Endometrial microvascular endothelial cells (primary cell): ENCODE results near the gene HNRNPM. TPM values are rescaled to one million over a fixed set of nuclear protein-coding genes. Genes with fewer than 3 reads are reported as not detected.

ENCODE experiments used
- in situ Hi-C: cut with HindIII; loops from 2 replicates; pipeline ENCODE4 v1.10.0; 2017; ENCODE audit warnings: low sequenced_read_pairs, low pct_unique_long_range_greater_than_20kb; ENCODE audit errors: inconsistent ontology term
- total RNA-seq: library from RNA; depleted of rRNA; stranded (reverse); fragments of >200 nt; gene quantifications from one replicate; pipeline ENCODE4 v1.2.3, GENCODE V29; 2015; ENCODE audit errors: inconsistent ontology term

The HNRNPM gene
- total RNA-seq, 1 donor from 2014 or later, result 129 TPM

- in situ Hi-C loops, result no loop called here
Observed at GRCh38 chr19:8525401-8525684, 80.6 kb downstream of the HNRNPM start.

- in situ Hi-C loops, result no loop called here
Observed at GRCh38 chr19:8526345-8527091, 81.7 kb downstream of the HNRNPM start.

GRCh38 chr19:8528500-8528899 is 83.7 kb downstream of the HNRNPM start:
- in situ Hi-C loops, result no loop called here

- in situ Hi-C loops, result no loop called here
Observed at GRCh38 chr19:8529369-8530006, 84.7 kb downstream of the HNRNPM start.

GRCh38 chr19:8530061-8530679 is 85.4 kb downstream of the HNRNPM start:
- in situ Hi-C loops, result no loop called here

GRCh38 chr19:8531470-8531869 is 86.7 kb downstream of the HNRNPM start:
- in situ Hi-C loops, result no loop called here

- in situ Hi-C loops, result no loop called here
Observed at GRCh38 chr19:8532225-8532624, 87.5 kb downstream of the HNRNPM start.

GRCh38 chr19:8536282-8536681 is 91.5 kb downstream of the HNRNPM start:
- in situ Hi-C loops, result no loop called here

- in situ Hi-C loops, result no loop called here
Observed at GRCh38 chr19:8537099-8537498, 92.3 kb downstream of the HNRNPM start.

Other genes with a start within 250 kb of the HNRNPM start
- 5.7 TPM for gene CERS4, start 235.6 kb upstream of the HNRNPM start, total RNA-seq
- gene CD320, start 136.6 kb upstream of the HNRNPM start, total RNA-seq, result 169 TPM
- gene NDUFA7, start 123.6 kb upstream of the HNRNPM start, total RNA-seq, result 62.7 TPM
- 352 TPM for gene RPS28, start 123.5 kb upstream of the HNRNPM start, total RNA-seq
- gene KANK3, start 101.7 kb upstream of the HNRNPM start, total RNA-seq, result 22.7 TPM
- gene ANGPTL4, start 80.8 kb upstream of the HNRNPM start, total RNA-seq, result 159 TPM
- 16.4 TPM for gene RAB11B, start 54.6 kb upstream of the HNRNPM start, total RNA-seq
- 150 TPM for gene MARCHF2, start 31.7 kb upstream of the HNRNPM start, total RNA-seq
- not detected for gene PRAM1, start 57.7 kb downstream of the HNRNPM start, total RNA-seq
- gene ZNF414, start 69.2 kb downstream of the HNRNPM start, total RNA-seq, result 1.3 TPM
- 0.19 TPM for gene MYO1F, start 132.5 kb downstream of the HNRNPM start, total RNA-seq
- gene ADAMTS10, start 165.7 kb downstream of the HNRNPM start, total RNA-seq, result 2.7 TPM
- gene NFILZ, start 185.7 kb downstream of the HNRNPM start, total RNA-seq, result not detected